B cell (primary cell): ENCODE data around the gene MAPKAP1. TPM values are rescaled to one million over a fixed set of nuclear protein-coding genes. Genes with fewer than 3 reads are reported as not detected.

Source experiments
- ATAC-seq: fragments of 200-7000 bp; cut with Tn5 transposase; one replicate; pipeline ENCODE4 v1.10.0; 2021; ENCODE audit warnings: low read depth, mild to moderate bottlenecking, moderate number of reproducible peaks, moderate library complexity
- CTCF ChIA-PET: fragments of 350-600 bp; sonication (Branson Sonifier 250); formaldehyde crosslinking; loops from one replicate; lab custom pipeline; 2021; ENCODE audit warnings: antibody characterized with exemption, inconsistent platforms; lab: Charles Lee
- POLR2A ChIA-PET: fragments of 350-600 bp; sonication (Branson Sonifier 250); formaldehyde crosslinking; loops from one replicate; lab custom pipeline; 2021; ENCODE audit warnings: antibody characterized with exemption; lab: Charles Lee
- DNase-seq: peaks from one replicate; pipeline ENCODE4 v3.0.0; 2013
- H2AFZ ChIP-seq: 2 replicates; pipeline ENCODE4 v1.6.1; 2012; ENCODE audit warnings: mild to moderate bottlenecking, low read depth, low read length; ENCODE audit not compliant: insufficient read depth, poor library complexity, severe bottlenecking
- H3K27ac ChIP-seq, 2 donors: 1 replicate in 1 of 2; 2 replicates in 1 of 2; pipeline ENCODE4 v1.5.1; 2012 to 2013; ENCODE audit warnings: low read length in 2 of 2, mild to moderate bottlenecking in 2 of 2, moderate library complexity in 1 of 2
- H3K27me3 ChIP-seq, 4 experiments: fragments of 200-600 bp in 1 of 4; sonication (generic) in 1 of 4; replicated peaks in 1 of 4; 1 replicate in 2 of 4; 2 replicates in 2 of 4; pipeline versions ENCODE4 v1.6.1 to v1.7.0; 2013 to 2016; ENCODE audit warnings: low read length in 3 of 4, mild to moderate bottlenecking in 2 of 4, mixed read lengths in 1 of 4, moderate library complexity in 1 of 4; ENCODE audit not compliant: insufficient read depth in 4 of 4, control insufficient read depth in 3 of 4; ENCODE audit errors: control extremely low read depth in 1 of 4
- H3K36me3 ChIP-seq, 2 experiments: replicated peaks in 1 of 2; 1 replicate in 1 of 2; 2 replicates in 1 of 2; pipeline versions ENCODE4 v1.6.1 to v1.7.1; 2013; ENCODE audit warnings: low read length in 1 of 2; ENCODE audit not compliant: insufficient read depth in 2 of 2, control insufficient read depth in 1 of 2; ENCODE audit errors: control extremely low read depth in 1 of 2, extremely low read depth in 1 of 2
- H3K4me1 ChIP-seq, 2 donors: fragments of 200-600 bp in 1 of 2; sonication (generic) in 1 of 2; 1 replicate in 1 of 2; 2 replicates in 1 of 2; pipeline versions ENCODE4 v1.5.1 to v1.6.1; 2013 to 2017; ENCODE audit warnings: low read length in 2 of 2; ENCODE audit not compliant: control insufficient read depth in 2 of 2, insufficient read depth in 2 of 2
- H3K4me2 ChIP-seq: replicated peaks from 2 replicates; pipeline ENCODE3; 2012; ENCODE audit warnings: mild to moderate bottlenecking, low read depth, low read length; ENCODE audit not compliant: poor library complexity, severe bottlenecking
- H3K4me3 ChIP-seq, 5 experiments: fragments of 200-600 bp in 1 of 5; sonication (generic) in 1 of 5; 1 replicate in 3 of 5; 2 replicates in 2 of 5; pipeline versions ENCODE4 v1.5.1 to v1.7.0; 2011 to 2016; ENCODE audit warnings: low read length in 4 of 5, mild to moderate bottlenecking in 4 of 5, low read depth in 2 of 5, control low read depth in 1 of 5, moderate library complexity in 1 of 5; ENCODE audit not compliant: insufficient read depth in 1 of 5; ENCODE audit errors: control extremely low read depth in 1 of 5, extremely low read depth in 1 of 5
- H3K79me2 ChIP-seq: fragments of 200-600 bp; sonication (generic); one replicate; pipeline ENCODE4 v1.6.0; 2016; ENCODE audit warnings: low read length; ENCODE audit not compliant: control insufficient read depth, insufficient read depth
- H3K9ac ChIP-seq: fragments of 200-600 bp; sonication (generic); 2 replicates; pipeline ENCODE4 v1.6.1; 2017; ENCODE audit warnings: mild to moderate bottlenecking, low read length, moderate library complexity
- H3K9me3 ChIP-seq, 3 donors: one replicate each; pipeline versions ENCODE4 v1.6.1 to v1.7.1; 2013; ENCODE audit warnings: low read length in 2 of 3; ENCODE audit not compliant: control insufficient read depth in 2 of 3, insufficient read depth in 1 of 3; ENCODE audit errors: control extremely low read depth in 1 of 3
- H4K20me1 ChIP-seq: 2 replicates; pipeline ENCODE4 v1.6.0; 2012; ENCODE audit warnings: mild to moderate bottlenecking, low read length; ENCODE audit not compliant: insufficient read depth, control insufficient read depth, poor library complexity, severe bottlenecking
- H3K27ac Mint-ChIP-seq: one replicate; pipeline ENCODE4 v1.8.0; 2021; ENCODE audit warnings: mixed read lengths
- H3K27me3 Mint-ChIP-seq: one replicate; pipeline ENCODE4 v1.8.0; 2021; ENCODE audit warnings: mixed read lengths
- H3K4me1 Mint-ChIP-seq: one replicate; pipeline ENCODE4 v1.8.0; 2021; ENCODE audit warnings: mixed read lengths
- H3K4me3 Mint-ChIP-seq: one replicate; pipeline ENCODE4 v1.8.0; 2021; ENCODE audit warnings: mixed read lengths
- H3K9me3 Mint-ChIP-seq: one replicate; pipeline ENCODE4 v1.8.0; 2022; ENCODE audit warnings: mixed read lengths; ENCODE audit not compliant: insufficient read depth
- EZH2 ChIP-seq: IDR thresholded peaks from 2 replicates; pipeline ENCODE4 v1.6.1; 2012; ENCODE audit warnings: borderline replicate concordance, low read depth, mild to moderate bottlenecking, moderate library complexity, low read length; ENCODE audit not compliant: insufficient read depth, poor library complexity, severe bottlenecking
- WGBS: methylation state at CpG from one replicate; pipeline ENCODE4 v1.1.5; 2013; ENCODE audit warnings: missing lambda C conversion rate; ENCODE audit not compliant: insufficient coverage; 5-methylcytosine and 5-hydroxymethylcytosine counted together
- intact Hi-C: fragments of 100-400 bp; cut with micrococcal nuclease; formaldehyde crosslinking; loops from one replicate; pipeline ENCODE4 v1.10.0; 2022
- polyA plus RNA-seq: library from polyadenylated mRNA; depleted of rRNA; stranded (reverse); fragments of >200 nt; gene quantifications from 2 replicates; pipeline ENCODE4 v1.2.3, GENCODE V29; 2012
- total RNA-seq, 2 donors: library from RNA; stranded (reverse); fragments of 120-200 nt in 1 of 2; gene quantifications; 1 replicate in 1 of 2; 2 replicates in 1 of 2; pipeline versions ENCODE4 v1.2.3 to v1.2.4, GENCODE V29; 2013 to 2022
- TF ChIP-seq, protein P1 (sequence below): fragments of 200-600 bp; IDR thresholded peaks from one replicate; pipeline ENCODE4 v1.8.0; 2022; ENCODE audit warnings: antibody characterized with exemption, mild to moderate bottlenecking

Gene MAPKAP1
- total and polyA plus RNA-seq, 2 donors (not counting 1 experiment from before 2014, with no cell fraction given): 51.6 to 62.4 TPM

GRCh38 chr9:125687163-125687863 lies 19.7 kb downstream of the MAPKAP1 start:
- CTCF ChIA-PET: interaction anchor here (0.9 to 1.2 kb wide), 2 partner anchors 11 to 15 kb away, joined by 3 to 7 read pairs; no protein-coding TSS in a partner anchor
- H3K36me3 ChIP-seq: peaks cover 0 to 11% of the 10 kb centered on the region in 2 experiments
- TF ChIP-seq EZH2: no peak
- TF ChIP-seq, protein P1, sequence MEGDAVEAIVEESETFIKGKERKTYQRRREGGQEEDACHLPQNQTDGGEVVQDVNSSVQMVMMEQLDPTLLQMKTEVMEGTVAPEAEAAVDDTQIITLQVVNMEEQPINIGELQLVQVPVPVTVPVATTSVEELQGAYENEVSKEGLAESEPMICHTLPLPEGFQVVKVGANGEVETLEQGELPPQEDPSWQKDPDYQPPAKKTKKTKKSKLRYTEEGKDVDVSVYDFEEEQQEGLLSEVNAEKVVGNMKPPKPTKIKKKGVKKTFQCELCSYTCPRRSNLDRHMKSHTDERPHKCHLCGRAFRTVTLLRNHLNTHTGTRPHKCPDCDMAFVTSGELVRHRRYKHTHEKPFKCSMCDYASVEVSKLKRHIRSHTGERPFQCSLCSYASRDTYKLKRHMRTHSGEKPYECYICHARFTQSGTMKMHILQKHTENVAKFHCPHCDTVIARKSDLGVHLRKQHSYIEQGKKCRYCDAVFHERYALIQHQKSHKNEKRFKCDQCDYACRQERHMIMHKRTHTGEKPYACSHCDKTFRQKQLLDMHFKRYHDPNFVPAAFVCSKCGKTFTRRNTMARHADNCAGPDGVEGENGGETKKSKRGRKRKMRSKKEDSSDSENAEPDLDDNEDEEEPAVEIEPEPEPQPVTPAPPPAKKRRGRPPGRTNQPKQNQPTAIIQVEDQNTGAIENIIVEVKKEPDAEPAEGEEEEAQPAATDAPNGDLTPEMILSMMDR: no peak
- WGBS: 100% methylated on average over 1 of the region's 4 CpGs
- no peaks in the 10 kb centered on the region for H3K27me3 Mint-ChIP-seq
- no peak overlapping the region for H3K4me3 Mint-ChIP-seq
- no peak overlapping the region for H3K27ac ChIP-seq
- H3K4me1 Mint-ChIP-seq: peaks cover 30% of the 10 kb centered on the region
- intact Hi-C loops: no loop called here
- H3K27me3 ChIP-seq: no peaks in the 10 kb centered on the region
- H4K20me1 ChIP-seq: peaks cover 33% of the 10 kb centered on the region
- ATAC-seq: no peak
- H2AFZ ChIP-seq: no peak overlapping the region
- no peak overlapping the region for H3K27ac Mint-ChIP-seq
- DNase-seq: no peak
- no peaks in the 10 kb centered on the region for H3K9me3 Mint-ChIP-seq
- H3K9me3 ChIP-seq: no peaks in the 10 kb centered on the region
- H3K79me2 ChIP-seq: peaks cover 92% of the 10 kb centered on the region
- POLR2A ChIA-PET: no interaction called here
- H3K4me1 ChIP-seq: no peaks in the 10 kb centered on the region
- H3K4me3 ChIP-seq: no peak overlapping the region
- no peak overlapping the region for H3K4me2 ChIP-seq
- no peak overlapping the region for H3K9ac ChIP-seq

- Histone ChIP-seq H3K4me1 (no peaks in the 10 kb centered on the region), H3K9ac (no peak overlapping the region), H3K36me3 (peaks cover 0 to 7% of the 10 kb centered on the region in 2 experiments), H3K27ac (no peak overlapping the region), H2AFZ (no peak overlapping the region), H3K4me2 (no peak overlapping the region), H4K20me1 (peaks cover 25% of the 10 kb centered on the region), H3K27me3 (no peaks in the 10 kb centered on the region), H3K9me3 (no peaks in the 10 kb centered on the region), H3K79me2 (peaks cover 89% of the 10 kb centered on the region), H3K4me3 (no peak overlapping the region)
- Mint-ChIP-seq H3K27me3 (no peaks in the 10 kb centered on the region), H3K4me3 (no peak overlapping the region), H3K27ac (no peak overlapping the region), H3K9me3 (no peaks in the 10 kb centered on the region), H3K4me1 (peaks cover 21% of the 10 kb centered on the region)
- DNase-seq (no peak), ATAC-seq (no peak)
- TF ChIP-seq, protein P1: no peak
- no peak for TF ChIP-seq EZH2
- ChIA-PET POLR2A (no interaction called here), CTCF (no interaction called here)
- intact Hi-C loops: no loop called here
- 93% methylated on average over 3 of the region's 3 CpGs for WGBS
Measured at GRCh38 chr9:125685167-125685566, 21.8 kb downstream of the MAPKAP1 start.
